Gastroesophageal sphincter (tissue), 3 donors: ENCODE data around the gene FH.

Source experiments
- CTCF ChIP-seq, 4 experiments: fragments of 200-600 bp in 2 of 4; fragments of 450-650 bp in 2 of 4; sonication (generic) in 1 of 4; IDR thresholded peaks; one replicate each; pipeline ENCODE4 v1.5.1; 2017 to 2019; ENCODE audit warnings: antibody characterized with exemption in 4 of 4, mild to moderate bottlenecking in 2 of 4, moderate library complexity in 2 of 4
- POLR2A ChIP-seq, 2 donors: fragments of 450-650 bp; IDR thresholded peaks; one replicate each; pipeline ENCODE4 v1.6.1; 2017; ENCODE audit warnings: antibody characterized with exemption in 2 of 2, mild to moderate bottlenecking in 2 of 2, moderate library complexity in 1 of 2
- POLR2AphosphoS5 ChIP-seq: sonication (generic); formaldehyde crosslinking; IDR thresholded peaks from one replicate; pipeline ENCODE4 v1.6.1; 2017; ENCODE audit warnings: antibody characterized with exemption

GRCh38 chr1:241488739-241489138, 30.8 kb downstream of the FH start:
- TF ChIP-seq CTCF (IDR thresholded peaks at IDR 0.05): no peak
- no peak for TF ChIP-seq POLR2A (IDR thresholded peaks at IDR 0.05)
- no peak for TF ChIP-seq POLR2AphosphoS5
